ENCODE measurements around the gene TARBP1.

DNA sequence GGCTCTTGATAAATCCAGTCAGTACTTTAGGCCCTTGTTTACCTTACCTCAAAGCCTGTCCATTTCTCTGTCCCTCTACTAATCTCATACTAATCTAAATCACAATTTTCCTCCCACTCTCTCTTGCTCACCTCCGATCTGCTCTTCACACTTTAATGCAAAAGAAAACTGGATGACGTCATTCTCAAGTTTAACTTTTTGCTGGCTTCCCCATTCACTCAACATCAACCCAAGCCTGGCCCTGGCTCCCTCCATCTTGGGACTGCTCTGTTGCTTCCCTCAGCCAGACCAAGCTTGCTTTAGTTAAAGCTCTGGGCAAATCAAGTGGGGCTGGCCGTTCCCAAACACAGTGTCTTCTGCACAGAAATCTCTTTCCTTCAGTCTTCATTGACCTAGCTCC lies 76.0 kb downstream of the TARBP1 start:
- TF ChIP-seq, protein P1, sequence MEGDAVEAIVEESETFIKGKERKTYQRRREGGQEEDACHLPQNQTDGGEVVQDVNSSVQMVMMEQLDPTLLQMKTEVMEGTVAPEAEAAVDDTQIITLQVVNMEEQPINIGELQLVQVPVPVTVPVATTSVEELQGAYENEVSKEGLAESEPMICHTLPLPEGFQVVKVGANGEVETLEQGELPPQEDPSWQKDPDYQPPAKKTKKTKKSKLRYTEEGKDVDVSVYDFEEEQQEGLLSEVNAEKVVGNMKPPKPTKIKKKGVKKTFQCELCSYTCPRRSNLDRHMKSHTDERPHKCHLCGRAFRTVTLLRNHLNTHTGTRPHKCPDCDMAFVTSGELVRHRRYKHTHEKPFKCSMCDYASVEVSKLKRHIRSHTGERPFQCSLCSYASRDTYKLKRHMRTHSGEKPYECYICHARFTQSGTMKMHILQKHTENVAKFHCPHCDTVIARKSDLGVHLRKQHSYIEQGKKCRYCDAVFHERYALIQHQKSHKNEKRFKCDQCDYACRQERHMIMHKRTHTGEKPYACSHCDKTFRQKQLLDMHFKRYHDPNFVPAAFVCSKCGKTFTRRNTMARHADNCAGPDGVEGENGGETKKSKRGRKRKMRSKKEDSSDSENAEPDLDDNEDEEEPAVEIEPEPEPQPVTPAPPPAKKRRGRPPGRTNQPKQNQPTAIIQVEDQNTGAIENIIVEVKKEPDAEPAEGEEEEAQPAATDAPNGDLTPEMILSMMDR (conservative IDR thresholded peaks at IDR 0.05; ENCODE audit: low read length), result no peak
- TF ChIP-seq EZH2phosphoT487 (IDR thresholded peaks at IDR 0.05; ENCODE audit: borderline replicate concordance, low read depth, low read length), result no peak

Measured in OCI-LY7 (cell line).